Embryonic facial prominence (tissue), 1 donor: ENCODE data around the gene ZNF473.
"Not testable (repeated sequence)": the region's sequence is repeated elsewhere in the genome, so short reads cannot be mapped to it uniquely, and the experiment has no call there.

ENCODE experiments used
- DNase-seq: peaks from one replicate; pipeline ENCODE4 v3.0.0-alpha.2; 2016; ENCODE audit errors: extremely low spot score

The ZNF473 gene

GRCh38 chr19:50050406-50051227, 24.8 kb downstream of the ZNF473 start:
- DNase-seq = no peak

- not testable (repeated sequence) for DNase-seq
These were observed 25.6 kb downstream of the ZNF473 start for GRCh38 chr19:50051228-50051895.

DNA sequence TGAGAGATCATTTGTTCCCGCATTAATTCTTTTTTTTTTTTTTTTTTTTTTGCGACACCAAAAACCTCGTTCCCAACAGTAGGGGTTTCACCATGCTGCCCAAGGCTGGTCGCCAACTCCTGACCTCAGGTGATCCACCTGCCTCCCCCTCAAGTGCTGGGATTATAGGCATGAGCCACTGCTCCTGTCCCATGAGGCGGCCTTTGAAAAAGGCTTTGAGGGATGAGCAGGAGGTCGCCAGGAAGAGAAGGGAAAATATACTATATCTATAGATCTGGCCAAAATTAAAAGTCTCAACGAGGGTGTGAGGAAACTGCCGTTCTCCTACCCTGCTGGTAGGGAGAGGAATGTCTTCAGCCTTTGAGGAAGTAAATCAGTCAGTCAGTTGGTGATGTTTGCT, 26.2 kb downstream of the ZNF473 start:
- no peak for DNase-seq

- DNase-seq = no peak
These were observed 27.3 kb downstream of the ZNF473 start for GRCh38 chr19:50053119-50053518.

DNA sequence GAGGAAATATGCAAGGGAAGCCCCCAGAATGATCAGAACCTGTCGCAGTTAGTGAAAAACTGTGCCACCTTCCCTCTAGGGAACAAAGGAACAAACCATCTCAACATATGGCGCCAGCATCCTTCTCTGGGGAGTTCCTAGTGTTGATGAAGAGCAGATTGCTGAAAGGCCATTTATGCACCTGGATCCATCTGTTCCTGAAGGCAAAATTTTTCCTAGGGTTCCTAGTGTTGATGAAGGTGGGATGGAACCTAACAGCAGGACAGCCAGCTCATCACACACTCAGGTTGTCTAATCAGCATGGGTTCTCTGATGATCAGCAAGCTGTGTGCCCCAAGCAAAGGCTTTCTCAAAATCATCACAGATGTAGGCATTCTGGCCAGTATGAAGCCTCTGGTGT, 32.6 kb downstream of the ZNF473 start:
- no peak for DNase-seq

DNA sequence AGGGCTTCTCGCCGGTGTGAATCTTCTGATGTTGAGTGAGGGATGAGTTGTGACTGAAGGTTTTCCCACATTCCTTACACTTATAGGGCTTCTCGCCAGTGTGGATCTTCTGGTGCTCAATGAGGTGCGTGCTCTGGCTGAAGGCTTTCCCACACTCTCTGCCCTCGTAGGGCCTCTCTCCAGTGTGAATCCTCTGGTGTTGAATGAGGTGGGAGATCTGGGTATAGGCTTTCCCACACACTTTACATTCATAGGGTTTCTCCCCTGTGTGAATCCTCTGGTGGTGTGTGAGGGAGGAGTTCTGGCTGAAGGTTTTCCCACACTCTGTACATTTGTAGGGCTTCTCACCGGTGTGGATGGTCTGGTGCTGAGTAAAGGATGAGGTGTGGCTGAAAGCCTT, 33.2 kb downstream of the ZNF473 start:
- DNase-seq = no peak

DNA sequence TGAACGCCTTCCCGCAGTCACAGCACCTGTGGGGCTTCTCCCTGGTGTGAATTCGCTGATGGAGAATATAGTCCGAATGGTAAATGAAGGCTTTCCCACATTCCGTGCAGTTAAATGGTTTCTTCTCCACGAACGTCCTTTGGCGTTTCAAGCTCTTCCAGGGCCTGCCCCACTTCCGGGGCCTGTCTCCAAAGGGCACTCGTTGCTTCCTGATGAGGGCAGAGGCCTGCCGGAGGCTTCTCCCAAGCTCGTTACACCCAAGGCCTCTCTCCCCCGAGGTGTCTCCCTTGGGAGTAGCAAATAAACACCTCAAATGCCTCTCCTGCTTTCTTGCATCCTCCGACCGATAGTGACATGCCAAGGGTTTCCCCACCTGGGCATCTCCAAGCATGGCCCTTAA, 34.3 kb downstream of the ZNF473 start:
- DNase-seq = no peak

DNA sequence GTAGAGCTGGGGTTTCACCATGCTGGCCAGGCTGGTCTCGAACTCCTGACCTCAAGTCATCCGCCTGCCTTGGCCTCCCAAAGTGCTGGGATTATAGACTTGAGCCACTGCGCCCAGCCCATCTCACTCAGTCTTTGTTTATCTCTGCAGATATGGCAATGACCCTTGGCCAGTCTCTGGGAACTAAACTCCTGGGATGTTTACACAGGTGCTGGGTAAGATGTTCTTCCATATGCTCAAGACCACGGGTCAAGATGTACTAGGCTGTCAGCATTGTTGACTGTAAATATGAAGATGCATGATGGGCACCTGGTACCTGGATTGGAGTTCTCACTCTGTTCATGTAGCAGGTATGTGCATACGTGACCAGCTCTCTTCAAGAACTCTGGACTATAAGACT, 35.8 kb downstream of the ZNF473 start:
- DNase-seq = no peak

DNA sequence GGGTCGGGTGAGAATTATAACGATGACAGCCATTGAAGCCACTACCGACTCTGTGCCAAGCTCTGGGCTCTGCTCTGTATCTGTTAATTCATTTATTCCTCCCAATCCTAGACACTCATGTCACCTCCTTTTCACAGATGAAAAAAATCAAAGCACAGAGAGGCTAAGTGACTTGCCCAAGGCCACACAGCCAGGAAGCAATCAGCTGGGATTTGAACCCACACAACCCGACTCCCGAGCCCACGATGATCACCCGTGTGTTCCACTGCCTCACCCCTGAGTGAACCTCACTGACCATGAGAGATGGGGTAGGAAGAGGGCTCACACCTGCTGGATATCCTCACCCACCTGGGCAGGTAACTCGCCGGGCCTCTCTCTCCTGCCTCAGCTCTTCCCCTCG, 40.1 kb downstream of the ZNF473 start:
- no peak for DNase-seq

GRCh38 chr19:50067575-50067974, 41.8 kb downstream of the ZNF473 start:
- DNase-seq = no peak

- DNase-seq = not testable (repeated sequence)
These were observed 42.6 kb downstream of the ZNF473 start for GRCh38 chr19:50068382-50068781.

GRCh38 chr19:50075076-50075475, 49.3 kb downstream of the ZNF473 start:
- not testable (repeated sequence) for DNase-seq

- DNase-seq = not testable (repeated sequence)
These were observed 50.0 kb downstream of the ZNF473 start for GRCh38 chr19:50075644-50076372.

- DNase-seq = not testable (repeated sequence)
These were observed 51.0 kb downstream of the ZNF473 start for GRCh38 chr19:50076581-50077355.

- not testable (repeated sequence) for DNase-seq
These were observed 53.2 kb downstream of the ZNF473 start for GRCh38 chr19:50079014-50079413.

DNA sequence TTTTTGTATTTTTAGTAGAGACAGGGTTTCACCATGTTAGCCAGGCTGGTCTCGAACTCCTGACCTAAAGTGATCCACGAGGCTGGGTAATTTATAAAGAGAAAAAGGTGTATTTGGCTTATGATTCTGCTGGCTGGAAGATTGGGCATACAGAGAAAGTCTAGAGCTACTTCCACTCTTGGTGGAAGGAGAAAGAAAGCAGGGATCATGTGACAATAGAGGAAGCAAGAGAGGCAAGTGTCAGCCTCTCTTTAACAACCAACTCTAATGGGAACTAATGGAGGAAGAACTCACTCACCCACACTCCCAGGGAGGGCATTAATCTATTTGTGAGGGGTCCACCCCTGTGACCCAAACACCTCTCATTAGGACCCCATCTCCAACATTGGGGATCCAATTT, 58.6 kb downstream of the ZNF473 start:
- not testable (repeated sequence) for DNase-seq

GRCh38 chr19:50087153-50087552, 61.3 kb downstream of the ZNF473 start:
- not testable (repeated sequence) for DNase-seq

- DNase-seq = not testable (repeated sequence)
These were observed 64.9 kb downstream of the ZNF473 start for GRCh38 chr19:50090706-50091105.

- DNase-seq = not testable (repeated sequence)
These were observed 66.0 kb downstream of the ZNF473 start for GRCh38 chr19:50091786-50092185.

- not testable (repeated sequence) for DNase-seq
These were observed 66.8 kb downstream of the ZNF473 start for GRCh38 chr19:50092597-50092996.

DNA sequence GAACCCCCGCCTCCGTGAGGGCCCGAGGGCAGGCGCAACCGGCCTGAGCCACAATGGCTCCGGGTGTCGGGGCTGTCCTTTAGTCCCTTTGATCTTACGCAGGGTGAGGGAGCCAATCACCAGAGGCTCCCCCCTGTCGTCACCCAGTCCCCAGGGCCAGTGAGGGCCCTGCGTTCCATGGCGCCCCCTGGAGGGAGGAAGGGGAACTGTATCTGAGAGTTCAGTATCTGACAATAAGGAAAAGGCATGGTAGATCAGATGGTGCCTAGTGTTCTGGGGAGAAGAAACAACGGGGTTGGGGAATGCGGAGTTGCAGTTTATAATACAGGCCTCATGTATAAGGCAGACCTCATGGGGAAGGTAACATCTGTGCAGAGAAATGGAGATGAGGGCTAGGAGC, 72.1 kb downstream of the ZNF473 start:
- DNase-seq = not testable (repeated sequence)

DNA sequence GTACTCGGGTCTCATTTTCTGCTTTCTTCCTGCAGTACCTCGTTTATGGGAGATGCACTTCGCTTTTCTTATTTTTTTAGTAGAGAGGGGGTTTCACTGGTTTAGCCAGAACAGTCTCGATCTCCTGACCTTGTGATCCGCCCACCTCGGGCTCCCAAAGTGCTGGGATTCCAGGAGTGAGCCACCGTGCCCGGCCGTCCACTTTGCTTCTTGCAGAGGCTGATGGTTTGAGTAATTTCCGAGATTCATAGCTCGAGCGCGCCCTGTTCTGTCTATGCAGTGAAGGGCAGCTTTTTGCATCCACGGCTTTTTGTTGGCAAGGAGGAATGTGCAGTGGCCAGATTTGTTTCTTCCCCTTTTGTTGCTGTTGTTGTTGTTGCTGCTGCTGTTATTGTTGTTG, 73.1 kb downstream of the ZNF473 start:
- not testable (repeated sequence) for DNase-seq
